ENCODE measurements around the gene KYAT1.

Gene KYAT1

GRCh38 chr9:128898845-128899565, 17.3 kb upstream of the KYAT1 start:
- H3K36me3 ChIP-seq (ENCODE audit: control insufficient read depth, insufficient read depth, low read length) = peaks cover 6% of the 10 kb centered on the region
- DNase-seq = no peak
- H3K9me3 ChIP-seq (ENCODE audit: control insufficient read depth, low read length) = no peaks in the 10 kb centered on the region
- peak overlapping the region; percentile 63 for H3K27ac ChIP-seq (ENCODE audit: insufficient read depth, low read length, poor library complexity, severe bottlenecking)
- H3K4me3 ChIP-seq (ENCODE audit: insufficient read depth, low read depth, low read length, poor library complexity, severe bottlenecking) = peak overlapping the region; percentile 16
- H3K4me1 ChIP-seq (ENCODE audit: control insufficient read depth, insufficient read depth, low read length, poor library complexity, severe bottlenecking) = peaks cover 82% of the 10 kb centered on the region
- no peaks in the 10 kb centered on the region for H3K27me3 ChIP-seq (replicated peaks; ENCODE audit: control insufficient read depth, insufficient read depth, low read length, poor library complexity, severe bottlenecking)

- H3K27ac ChIP-seq (ENCODE audit: insufficient read depth, low read length, poor library complexity, severe bottlenecking) = peak overlapping the region; percentile 63
- no peak overlapping the region for H3K4me3 ChIP-seq (ENCODE audit: insufficient read depth, low read depth, low read length, poor library complexity, severe bottlenecking)
- H3K27me3 ChIP-seq (replicated peaks; ENCODE audit: control insufficient read depth, insufficient read depth, low read length, poor library complexity, severe bottlenecking) = no peaks in the 10 kb centered on the region
- H3K9me3 ChIP-seq (ENCODE audit: control insufficient read depth, low read length) = no peaks in the 10 kb centered on the region
- H3K4me1 ChIP-seq (ENCODE audit: control insufficient read depth, insufficient read depth, low read length, poor library complexity, severe bottlenecking) = peaks cover 77% of the 10 kb centered on the region
- DNase-seq = no peak
- peaks cover 6% of the 10 kb centered on the region for H3K36me3 ChIP-seq (ENCODE audit: control insufficient read depth, insufficient read depth, low read length)
Measured at GRCh38 chr9:128898382-128898781, 16.6 kb upstream of the KYAT1 start.

DNA sequence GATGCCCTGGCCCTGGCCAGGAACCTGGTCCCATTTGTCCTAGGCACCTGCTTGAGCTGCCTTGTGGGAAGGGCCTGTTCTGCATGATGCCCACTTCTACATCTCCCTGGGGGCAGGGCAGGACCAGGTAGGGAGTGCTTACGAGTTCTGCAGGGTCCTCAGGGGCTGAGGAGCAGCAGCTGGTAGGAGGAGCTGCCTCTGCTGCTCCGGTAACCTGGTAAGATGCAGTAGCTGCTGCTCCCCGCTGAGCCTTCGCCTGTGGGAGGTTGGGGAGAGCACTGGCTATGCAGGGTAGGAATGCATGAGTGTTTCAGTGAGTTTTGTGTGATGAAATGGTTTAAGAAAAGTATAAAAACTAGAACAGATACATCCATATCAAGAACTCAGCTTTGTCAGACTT, 13.8 kb upstream of the KYAT1 start:
- peaks cover 23% of the 10 kb centered on the region for H3K36me3 ChIP-seq (ENCODE audit: control insufficient read depth, insufficient read depth, low read length)
- peaks cover 62% of the 10 kb centered on the region for H3K4me1 ChIP-seq (ENCODE audit: control insufficient read depth, insufficient read depth, low read length, poor library complexity, severe bottlenecking)
- DNase-seq = no peak

DNA sequence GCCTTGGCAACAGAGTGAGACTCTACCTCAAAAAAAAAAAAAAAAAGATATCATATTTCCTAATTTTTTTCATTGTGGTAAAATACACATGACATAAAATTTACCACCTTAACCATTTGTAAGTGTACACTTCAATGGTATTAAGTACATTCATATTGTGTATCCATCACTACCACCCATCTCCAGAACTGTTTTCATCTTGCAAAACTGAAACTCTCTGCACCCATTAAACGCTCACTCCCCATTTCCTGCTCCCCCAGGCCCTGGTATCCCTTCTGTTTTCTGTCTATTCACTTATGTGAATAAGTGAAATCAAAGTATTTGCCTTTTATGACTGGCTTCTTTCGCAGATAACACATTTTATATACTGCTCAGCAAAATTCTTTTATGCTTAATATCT, 13.0 kb upstream of the KYAT1 start:
- Histone ChIP-seq H3K4me3 (ENCODE audit: insufficient read depth, low read depth, low read length, poor library complexity, severe bottlenecking) (no peak overlapping the region), H3K36me3 (ENCODE audit: control insufficient read depth, insufficient read depth, low read length) (peaks cover 23% of the 10 kb centered on the region), H3K27ac (ENCODE audit: insufficient read depth, low read length, poor library complexity, severe bottlenecking) (peak overlapping the region; percentile 9), H3K27me3 (replicated peaks; ENCODE audit: control insufficient read depth, insufficient read depth, low read length, poor library complexity, severe bottlenecking) (no peaks in the 10 kb centered on the region), H3K4me1 (ENCODE audit: control insufficient read depth, insufficient read depth, low read length, poor library complexity, severe bottlenecking) (peaks cover 54% of the 10 kb centered on the region), H3K9me3 (ENCODE audit: control insufficient read depth, low read length) (no peaks in the 10 kb centered on the region)
- DNase-seq = no peak

More for the DNA sequence above, 13.8 kb upstream of the KYAT1 start:
- Histone ChIP-seq H3K9me3 (ENCODE audit: control insufficient read depth, low read length) (no peaks in the 10 kb centered on the region), H3K27ac (ENCODE audit: insufficient read depth, low read length, poor library complexity, severe bottlenecking) (peak overlapping the region; percentile 9), H3K27me3 (replicated peaks; ENCODE audit: control insufficient read depth, insufficient read depth, low read length, poor library complexity, severe bottlenecking) (no peaks in the 10 kb centered on the region), H3K4me3 (ENCODE audit: insufficient read depth, low read depth, low read length, poor library complexity, severe bottlenecking) (no peak overlapping the region)

DNA sequence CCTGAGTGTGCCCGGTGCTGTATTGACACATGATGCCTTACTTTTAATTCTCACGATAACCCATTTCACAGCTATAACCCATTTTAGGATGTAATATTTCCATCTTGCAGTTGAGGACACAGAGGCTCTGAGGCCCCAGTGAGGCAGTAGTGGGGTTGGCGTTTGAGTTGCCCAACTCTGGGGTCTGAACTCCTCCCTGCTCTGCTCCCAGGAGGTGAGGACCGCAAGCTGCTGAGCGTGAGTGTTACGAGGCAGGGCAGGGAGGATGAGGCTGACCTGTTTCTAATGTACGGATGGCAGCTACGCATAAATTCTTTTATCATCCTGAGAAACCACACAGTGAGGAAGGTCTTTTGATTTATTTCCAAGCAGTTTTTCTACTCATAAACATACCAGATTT, 11.6 kb upstream of the KYAT1 start:
- Histone ChIP-seq H3K27me3 (replicated peaks; ENCODE audit: control insufficient read depth, insufficient read depth, low read length, poor library complexity, severe bottlenecking) (no peaks in the 10 kb centered on the region), H3K36me3 (ENCODE audit: control insufficient read depth, insufficient read depth, low read length) (peaks cover 32% of the 10 kb centered on the region), H3K4me1 (ENCODE audit: control insufficient read depth, insufficient read depth, low read length, poor library complexity, severe bottlenecking) (peaks cover 41% of the 10 kb centered on the region), H3K9me3 (ENCODE audit: control insufficient read depth, low read length) (no peaks in the 10 kb centered on the region), H3K27ac (ENCODE audit: insufficient read depth, low read length, poor library complexity, severe bottlenecking) (no peak overlapping the region), H3K4me3 (ENCODE audit: insufficient read depth, low read depth, low read length, poor library complexity, severe bottlenecking) (no peak overlapping the region)
- DNase-seq = no peak

DNA sequence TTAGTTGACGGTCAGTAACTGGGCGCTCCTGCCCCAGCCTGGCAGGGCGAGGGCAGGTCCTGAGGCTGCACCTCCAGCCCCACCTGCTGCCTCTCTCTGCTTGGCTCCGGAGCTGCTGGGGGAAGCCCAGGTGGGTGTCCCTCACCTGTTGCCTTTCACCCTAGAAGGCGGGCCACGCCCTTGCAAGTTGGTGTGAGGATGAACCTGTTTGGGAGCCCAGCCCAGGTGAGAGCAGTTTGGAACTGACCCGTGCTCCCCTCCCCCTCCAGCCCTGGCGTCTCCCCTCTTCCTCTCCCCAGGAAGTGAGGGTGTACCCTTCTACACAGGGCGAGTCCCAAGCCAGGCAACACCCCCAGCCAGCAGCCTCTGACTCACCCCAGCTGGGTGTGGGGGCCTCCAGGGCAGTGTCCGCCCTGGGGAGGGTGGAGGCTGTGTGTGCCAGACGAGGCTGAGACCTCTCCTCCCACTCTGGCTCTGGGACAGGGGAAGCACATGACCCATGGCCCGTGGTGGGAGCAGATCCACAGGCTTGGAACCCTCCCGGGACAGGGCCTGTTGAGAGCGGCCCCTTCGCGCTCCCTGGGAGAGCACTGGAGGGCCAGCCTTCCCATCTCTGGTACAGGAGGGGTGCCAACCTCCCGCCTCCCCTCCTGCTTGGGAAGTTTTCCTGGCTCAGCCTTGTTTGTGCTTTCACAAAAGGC, 10.6 kb upstream of the KYAT1 start:
- no peak overlapping the region for H3K4me3 ChIP-seq (ENCODE audit: insufficient read depth, low read depth, low read length, poor library complexity, severe bottlenecking)

GRCh38 chr9:128891321-128892220, 9.8 kb upstream of the KYAT1 start:
- no peak for DNase-seq
- H3K27ac ChIP-seq (ENCODE audit: insufficient read depth, low read length, poor library complexity, severe bottlenecking) = no peak overlapping the region
- H3K4me3 ChIP-seq (ENCODE audit: insufficient read depth, low read depth, low read length, poor library complexity, severe bottlenecking) = no peak overlapping the region
- H3K27me3 ChIP-seq (replicated peaks; ENCODE audit: control insufficient read depth, insufficient read depth, low read length, poor library complexity, severe bottlenecking) = no peaks in the 10 kb centered on the region
- peaks cover 30% of the 10 kb centered on the region for H3K4me1 ChIP-seq (ENCODE audit: control insufficient read depth, insufficient read depth, low read length, poor library complexity, severe bottlenecking)
- peaks cover 42% of the 10 kb centered on the region for H3K36me3 ChIP-seq (ENCODE audit: control insufficient read depth, insufficient read depth, low read length)
- no peaks in the 10 kb centered on the region for H3K9me3 ChIP-seq (ENCODE audit: control insufficient read depth, low read length)

More for the DNA sequence above, 10.6 kb upstream of the KYAT1 start:
- H3K27me3 ChIP-seq (replicated peaks; ENCODE audit: control insufficient read depth, insufficient read depth, low read length, poor library complexity, severe bottlenecking) = no peaks in the 10 kb centered on the region
- H3K4me1 ChIP-seq (ENCODE audit: control insufficient read depth, insufficient read depth, low read length, poor library complexity, severe bottlenecking) = peaks cover 34% of the 10 kb centered on the region
- no peaks in the 10 kb centered on the region for H3K9me3 ChIP-seq (ENCODE audit: control insufficient read depth, low read length)
- no peak for DNase-seq
- H3K27ac ChIP-seq (ENCODE audit: insufficient read depth, low read length, poor library complexity, severe bottlenecking) = peak overlapping the region; percentile 18
- peaks cover 38% of the 10 kb centered on the region for H3K36me3 ChIP-seq (ENCODE audit: control insufficient read depth, insufficient read depth, low read length)

DNA sequence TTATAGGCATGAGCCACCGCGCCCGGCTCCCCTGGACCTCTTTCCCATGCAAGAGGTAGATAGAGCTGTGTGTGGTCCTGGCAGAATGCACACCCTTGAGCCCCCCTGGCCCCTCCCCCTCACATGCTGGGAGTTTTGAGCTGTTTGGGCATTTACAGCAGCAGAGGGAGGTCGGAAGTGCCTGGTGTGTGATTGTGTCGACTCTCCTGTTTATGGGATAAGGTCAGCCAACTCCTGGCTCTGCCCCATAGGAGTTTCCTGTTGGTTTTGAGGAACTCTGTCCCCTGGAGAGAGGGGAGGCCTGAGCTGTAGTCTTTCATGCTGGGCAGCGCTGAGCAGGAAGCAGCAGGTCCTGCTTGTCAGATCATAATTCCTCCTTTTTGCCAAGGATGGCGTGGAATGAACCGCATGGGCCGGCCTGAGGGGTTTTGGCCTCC, 6.2 kb upstream of the KYAT1 start:
- no peaks in the 10 kb centered on the region for H3K9me3 ChIP-seq (ENCODE audit: control insufficient read depth, low read length)
- H3K36me3 ChIP-seq (ENCODE audit: control insufficient read depth, insufficient read depth, low read length) = peaks cover 51% of the 10 kb centered on the region
- no peak overlapping the region for H3K4me3 ChIP-seq (ENCODE audit: insufficient read depth, low read depth, low read length, poor library complexity, severe bottlenecking)
- H3K4me1 ChIP-seq (ENCODE audit: control insufficient read depth, insufficient read depth, low read length, poor library complexity, severe bottlenecking) = peaks cover 28% of the 10 kb centered on the region
- no peak overlapping the region for H3K27ac ChIP-seq (ENCODE audit: insufficient read depth, low read length, poor library complexity, severe bottlenecking)
- H3K27me3 ChIP-seq (replicated peaks; ENCODE audit: control insufficient read depth, insufficient read depth, low read length, poor library complexity, severe bottlenecking) = no peaks in the 10 kb centered on the region
- DNase-seq = no peak

DNA sequence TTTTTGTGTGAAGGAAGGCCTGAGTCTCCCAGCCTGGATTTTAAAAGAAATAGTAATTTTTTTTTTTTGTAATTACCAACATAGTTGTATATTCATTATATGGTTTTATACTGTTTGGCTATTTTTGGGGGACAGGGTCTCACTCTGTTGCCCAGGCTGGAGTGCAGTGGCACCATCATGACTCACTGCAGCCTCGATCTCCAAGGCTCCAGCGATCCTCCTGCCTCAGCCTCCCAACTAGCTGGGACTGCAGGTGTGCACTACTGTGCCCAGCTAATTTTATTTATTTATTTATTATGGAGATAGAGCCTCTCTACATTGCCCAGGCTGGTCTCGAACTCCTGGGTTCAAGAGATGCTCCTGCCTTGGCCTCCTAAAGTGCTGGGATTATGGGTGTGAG, 5.3 kb upstream of the KYAT1 start:
- peaks cover 46% of the 10 kb centered on the region for H3K36me3 ChIP-seq (ENCODE audit: control insufficient read depth, insufficient read depth, low read length)
- H3K4me1 ChIP-seq (ENCODE audit: control insufficient read depth, insufficient read depth, low read length, poor library complexity, severe bottlenecking) = peaks cover 23% of the 10 kb centered on the region
- H3K9me3 ChIP-seq (ENCODE audit: control insufficient read depth, low read length) = no peaks in the 10 kb centered on the region
- no peaks in the 10 kb centered on the region for H3K27me3 ChIP-seq (replicated peaks; ENCODE audit: control insufficient read depth, insufficient read depth, low read length, poor library complexity, severe bottlenecking)
- H3K27ac ChIP-seq (ENCODE audit: insufficient read depth, low read length, poor library complexity, severe bottlenecking) = no peak overlapping the region
- no peak overlapping the region for H3K4me3 ChIP-seq (ENCODE audit: insufficient read depth, low read depth, low read length, poor library complexity, severe bottlenecking)
- DNase-seq = no peak
